Measurements from ENCODE around the gene ENG.
"Not testable (repeated sequence)": the region's sequence is repeated elsewhere in the genome, so short reads cannot be mapped to it uniquely, and the experiment has no call there.

Gene ENG

DNA sequence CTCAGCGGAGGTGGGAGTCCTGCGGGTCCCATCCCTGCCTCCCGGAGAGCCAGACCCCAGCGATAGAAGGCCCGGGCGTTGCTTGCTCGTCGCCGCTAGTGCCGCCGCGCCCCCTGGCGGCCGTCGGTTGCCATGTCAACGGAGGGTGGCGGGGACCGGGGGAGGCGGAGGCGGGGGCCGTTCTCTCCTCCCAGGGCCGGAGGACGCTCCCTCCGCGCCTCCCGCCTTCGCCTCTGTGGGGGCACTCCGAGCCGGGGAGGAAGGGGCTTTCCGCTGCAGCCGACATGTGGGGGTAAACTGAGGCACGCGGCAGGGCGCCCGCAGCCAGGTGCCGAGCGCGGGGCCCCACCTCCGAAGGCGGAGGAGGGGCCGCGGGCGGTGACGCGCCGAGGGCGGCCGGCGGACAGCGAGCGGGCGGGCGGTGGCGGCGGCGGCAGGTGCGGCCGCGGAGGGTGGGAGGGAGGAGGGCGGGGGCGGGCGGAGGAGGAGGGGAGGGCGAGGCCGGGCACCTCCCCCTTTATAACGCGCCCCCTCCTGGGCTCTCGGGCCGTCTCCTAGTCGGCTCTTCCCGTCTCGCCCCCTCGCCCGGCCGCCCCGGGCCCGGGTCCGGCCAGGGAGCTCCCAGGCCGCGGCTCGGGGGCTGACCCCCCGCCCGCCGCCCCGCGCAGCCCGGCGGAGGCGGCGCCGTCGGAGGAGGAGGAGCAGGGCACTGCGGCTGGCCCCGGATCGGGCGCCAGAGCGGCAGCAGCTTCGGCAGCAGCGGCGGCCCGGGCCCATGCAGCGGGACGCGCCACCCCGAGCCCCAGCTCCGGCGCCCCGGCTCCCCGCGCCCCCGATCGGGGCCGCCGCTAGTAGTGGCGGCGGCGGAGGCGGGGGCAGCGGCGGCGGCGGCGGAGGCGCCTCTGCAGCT, 69.2 kb downstream of the ENG start:
- Histone ChIP-seq H3K4me1 (peaks cover 79 to 81% (median 79%) of the 10 kb centered on the region in 10 experiments), H3K4me3 (peak overlapping the region; percentile 88 to 99 (median 98)), H3K27ac (peak overlapping the region; percentile 90 to 96 (median 94)), H3K4me2 (peak overlapping the region; percentile 78 to 100 (median 97)), H3K9me3 (replicated peaks in 1 of 11) (no peaks in the 10 kb centered on the region), H3K36me3 (peaks cover 34 to 39% (median 35%) of the 10 kb centered on the region in 11 experiments), H3K27me3 (no peaks in the 10 kb centered on the region), H3K9ac (peak overlapping the region; percentile 90 to 98 (median 96)), H4K20me1 (peaks cover 43 to 44% (median 43%) of the 10 kb centered on the region in 11 experiments)
- TF ChIP-seq Cebpa-rat (IDR thresholded peaks at IDR 0.05) = no peak

DNA sequence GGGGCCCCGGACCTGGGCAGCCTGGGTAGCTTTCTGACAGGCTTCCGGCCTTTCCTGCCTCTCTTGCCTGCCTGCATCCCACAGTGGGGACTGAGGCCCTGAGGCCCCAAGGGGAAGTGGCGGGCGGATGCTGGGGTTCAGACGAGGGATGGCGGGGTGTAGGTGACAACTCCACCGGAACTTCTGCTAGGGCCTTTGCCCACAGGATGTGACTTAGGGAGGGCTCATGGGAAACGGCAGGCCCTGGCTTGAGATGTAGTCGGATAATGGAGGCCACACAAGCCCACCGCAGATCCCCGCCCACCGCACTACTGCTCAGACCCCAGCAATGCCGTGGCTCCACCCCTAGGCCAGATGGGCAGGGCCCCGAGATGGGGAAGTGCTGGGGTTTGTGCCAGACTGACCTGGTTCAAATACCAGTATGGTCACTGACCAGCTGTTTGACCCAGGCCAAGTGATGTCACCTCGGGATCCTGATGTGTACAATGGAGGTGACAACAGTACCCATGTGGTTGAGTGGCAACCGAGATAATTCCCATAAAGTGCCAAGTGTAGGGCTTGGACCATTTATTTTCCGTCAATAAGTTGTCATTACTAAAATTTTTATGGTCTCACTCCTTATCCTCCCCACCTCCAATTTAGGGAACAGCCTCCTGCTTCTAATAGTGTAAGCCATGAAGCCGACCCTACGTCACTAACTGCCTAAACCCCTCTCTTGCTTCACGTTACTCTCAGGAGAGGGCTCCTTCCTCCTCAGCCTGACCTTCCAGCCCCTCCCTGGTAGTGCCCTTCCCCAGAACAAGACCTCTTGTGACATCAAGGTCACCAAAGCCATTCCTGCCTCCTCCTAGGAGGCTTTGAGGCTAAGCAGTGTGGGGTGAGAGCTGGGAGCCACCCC, 71.1 kb downstream of the ENG start:
- Histone ChIP-seq H4K20me1 (peaks cover 24 to 30% (median 24%) of the 10 kb centered on the region in 11 experiments), H3K4me3 (peak overlapping the region in 8 of 10 experiments; percentile 17 to 99 (median 96); a peak in 15 of 20 replicates), H3K4me1 (peaks cover 79 to 81% (median 79%) of the 10 kb centered on the region in 10 experiments), H3K4me2 (peak overlapping the region; percentile 78 to 99 (median 96)), H3K9me3 (replicated peaks in 1 of 11) (no peaks in the 10 kb centered on the region), H3K27me3 (no peaks in the 10 kb centered on the region), H3K36me3 (peaks cover 15 to 20% (median 16%) of the 10 kb centered on the region in 11 experiments), H3K9ac (peak overlapping the region; percentile 90 to 98 (median 96)), H3K27ac (peak overlapping the region; percentile 81 to 96 (median 94))
- TF ChIP-seq Cebpa-rat (IDR thresholded peaks at IDR 0.05) = peak in 5 of 11 experiments; percentile 12 to 72 (median 33); a peak in 3 of 22 replicates

DNA sequence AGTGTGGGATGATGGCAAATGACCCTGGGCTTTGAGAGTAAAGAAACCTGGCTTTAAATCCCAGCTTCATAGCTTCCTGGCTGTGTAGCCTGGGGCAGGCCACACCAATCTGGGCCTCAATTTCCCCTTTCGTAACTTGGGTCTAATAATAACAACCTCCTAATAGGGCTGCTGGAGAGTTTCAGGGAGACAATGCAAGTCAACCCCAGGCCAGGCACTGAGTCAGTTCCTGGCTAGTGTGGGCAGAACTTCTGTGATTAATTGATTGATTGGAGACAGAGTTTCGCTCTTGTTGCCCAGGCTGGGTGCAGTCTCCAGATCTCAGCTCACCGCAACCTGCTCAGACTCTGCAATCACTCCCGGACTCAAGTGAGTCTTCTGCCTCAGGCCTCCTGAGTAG, 72.7 kb downstream of the ENG start:
- Histone ChIP-seq H3K27ac (peak overlapping the region in 10 of 11 experiments; percentile 83 to 96 (median 93); a peak in 20 of 22 replicates), H3K4me3 (peak overlapping the region in 1 of 10 experiments; percentile 97; a peak in 1 of 20 replicates), H3K9ac (peak overlapping the region in 10 of 11 experiments; percentile 20 to 98 (median 84); a peak in 17 of 22 replicates), H3K4me1 (peaks cover 73 to 81% (median 79%) of the 10 kb centered on the region in 10 experiments), H3K27me3 (no peaks in the 10 kb centered on the region), H3K9me3 (replicated peaks in 1 of 11) (no peaks in the 10 kb centered on the region), H3K4me2 (peak overlapping the region; percentile 78 to 99 (median 96)), H3K36me3 (peaks cover 0 to 4% (median under 1%) of the 10 kb centered on the region in 11 experiments; a peak in 8 of 22 replicates), H4K20me1 (peaks cover 8 to 15% (median 9%) of the 10 kb centered on the region in 11 experiments; a peak in 21 of 22 replicates)
- no peak for TF ChIP-seq Cebpa-rat (IDR thresholded peaks at IDR 0.05)

DNA sequence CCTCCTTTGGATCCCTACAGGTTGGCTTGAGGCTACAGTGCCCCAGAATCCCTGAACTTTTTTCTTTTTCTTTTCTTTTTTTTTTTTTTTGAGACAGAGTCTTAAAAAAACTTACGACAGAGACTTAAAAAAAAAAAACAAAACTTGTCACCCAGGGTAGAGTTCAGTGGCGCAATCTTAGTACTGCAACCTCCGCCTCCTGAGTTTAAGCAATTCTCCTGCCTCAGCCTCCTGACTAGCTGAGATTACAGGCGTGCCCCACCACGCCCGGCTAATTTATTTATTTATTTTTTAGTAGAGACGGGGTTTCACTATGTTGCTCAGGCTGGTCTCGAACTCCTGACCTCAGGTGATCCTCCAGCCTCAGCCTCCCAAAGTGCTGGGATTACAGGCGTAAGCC, 73.5 kb downstream of the ENG start:
- not testable (repeated sequence) for H3K36me3 ChIP-seq; H3K4me3 ChIP-seq; H3K9me3 ChIP-seq (replicated peaks in 1 of 11); H3K27me3 ChIP-seq; H4K20me1 ChIP-seq
- Histone ChIP-seq H3K9ac (peak overlapping the region in 10 of 11 experiments; percentile 6 to 98 (median 84); a peak in 20 of 22 replicates), H3K4me1 (peaks cover 81 to 90% (median 88%) of the 10 kb centered on the region in 10 experiments), H3K4me2 (peak overlapping the region; percentile 92 to 99 (median 97)), H3K27ac (peak overlapping the region in 10 of 11 experiments; percentile 83 to 96 (median 93); a peak in 21 of 22 replicates)
- TF ChIP-seq Cebpa-rat (IDR thresholded peaks at IDR 0.05) = peak in 9 of 11 experiments; percentile 14 to 87 (median 66); a peak in 12 of 22 replicates

DNA sequence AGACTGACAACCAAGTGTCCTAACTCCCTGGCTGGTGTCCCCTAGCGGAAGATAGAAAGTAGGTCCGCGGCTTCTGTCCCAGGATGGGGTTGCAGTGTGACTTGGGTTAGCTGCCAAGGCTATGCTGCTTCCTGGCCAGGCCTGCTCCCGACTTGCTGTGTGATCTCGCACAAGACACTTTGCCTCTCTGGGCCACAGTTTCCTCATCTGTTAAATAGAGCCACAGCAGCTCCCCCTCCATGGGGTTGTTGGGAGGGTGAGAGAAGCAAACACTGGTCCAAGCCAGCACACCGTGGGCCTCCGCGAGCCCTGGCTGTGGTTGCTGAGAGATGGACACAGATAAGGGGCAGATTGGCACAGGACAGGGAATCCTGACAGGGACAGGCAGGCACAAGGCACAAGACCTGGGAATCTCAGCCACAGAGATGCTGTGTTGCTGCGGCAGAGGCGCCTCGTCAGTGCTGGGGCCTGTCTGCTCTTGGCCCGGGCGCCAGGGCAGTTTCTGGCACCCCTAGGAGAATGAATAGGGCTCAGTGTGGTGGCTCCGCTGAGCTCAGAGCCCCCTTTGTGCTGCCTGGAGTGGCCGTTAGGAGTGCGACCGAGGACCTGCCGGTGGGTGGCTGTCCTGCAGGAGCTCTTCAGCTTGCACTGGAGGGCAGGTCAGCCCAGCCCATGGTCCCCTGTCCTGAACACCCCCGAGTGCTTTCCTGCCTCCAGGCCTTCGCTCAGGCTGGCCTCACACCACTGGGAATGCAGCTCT, 74.2 kb downstream of the ENG start:
- peak overlapping the region in 10 of 11 experiments; percentile 6 to 90 (median 82); a peak in 20 of 22 replicates for H3K9ac ChIP-seq
- H4K20me1 ChIP-seq = peaks cover 0 to 6% (median 0%) of the 10 kb centered on the region in 11 experiments; a peak in 3 of 22 replicates
- no peaks in the 10 kb centered on the region for H3K9me3 ChIP-seq (replicated peaks in 1 of 11)
- peak overlapping the region; percentile 16 to 96 (median 92); a peak in 21 of 22 replicates for H3K27ac ChIP-seq
- H3K27me3 ChIP-seq = no peaks in the 10 kb centered on the region
- no peaks in the 10 kb centered on the region for H3K36me3 ChIP-seq
- H3K4me3 ChIP-seq = 0 out of 20 replicates have a peak overlapping the region, but pooled peaks of 1 of the 10 experiments have one; percentile 69
- TF ChIP-seq Cebpa-rat (IDR thresholded peaks at IDR 0.05) = no peak
- peaks cover 87 to 95% (median 93%) of the 10 kb centered on the region in 10 experiments for H3K4me1 ChIP-seq
- H3K4me2 ChIP-seq = peak overlapping the region; percentile 92 to 99 (median 97)

DNA sequence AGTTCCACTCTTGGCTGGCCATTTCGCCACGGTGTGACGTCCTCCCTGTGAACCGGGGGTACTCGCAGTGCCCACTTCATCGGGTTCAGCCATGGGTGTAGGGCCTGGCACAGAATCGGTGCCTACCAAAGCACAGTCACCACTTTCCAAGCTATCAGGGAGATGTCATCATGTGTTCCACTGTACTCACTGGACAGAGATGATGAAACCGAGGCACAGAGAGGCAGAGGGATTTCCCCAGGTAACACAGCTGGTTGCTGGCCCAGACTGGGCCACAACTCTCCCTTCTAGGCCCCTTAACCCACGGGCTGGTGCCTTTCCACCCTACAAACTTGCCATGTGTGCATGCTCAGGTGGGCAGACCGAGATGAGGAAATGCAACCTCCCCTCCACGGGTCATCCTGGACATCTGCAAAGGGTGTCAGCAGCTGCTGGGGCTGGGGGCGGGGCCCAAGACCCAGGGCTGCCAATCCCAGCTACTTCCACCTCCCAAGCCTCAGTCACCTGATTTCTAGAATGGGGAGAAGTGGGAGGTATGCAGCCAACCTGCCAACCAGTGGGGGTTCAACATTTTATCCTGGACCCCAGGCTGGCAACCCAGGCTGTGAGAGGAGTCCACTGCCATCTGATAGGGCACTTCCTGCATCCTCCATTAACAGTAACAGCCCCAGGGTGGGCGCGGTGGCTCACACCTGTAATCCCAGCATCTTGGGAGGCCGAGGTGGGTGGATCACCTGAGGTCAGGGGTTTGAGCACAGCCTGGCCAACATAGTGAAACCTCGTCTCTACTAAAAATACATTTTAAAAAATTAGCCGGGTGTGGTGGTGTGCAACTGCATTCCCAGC, 75.1 kb downstream of the ENG start:
- peak in 2 of 11 experiments; percentile 46 to 81; a peak in 3 of 22 replicates for TF ChIP-seq Cebpa-rat (IDR thresholded peaks at IDR 0.05)
- peaks cover 89 to 99% (median 92%) of the 10 kb centered on the region in 10 experiments for H3K4me1 ChIP-seq
- H3K4me2 ChIP-seq = peak overlapping the region; percentile 92 to 99 (median 97)
- H3K9ac ChIP-seq = peak overlapping the region; percentile 74 to 90 (median 82)
- H4K20me1 ChIP-seq = peaks cover 0 to 16% (median 0%) of the 10 kb centered on the region in 11 experiments; a peak in 7 of 22 replicates
- peak overlapping the region; percentile 45 to 85 (median 70); a peak in 19 of 20 replicates for H3K4me3 ChIP-seq
- peak overlapping the region; percentile 83 to 96 (median 92) for H3K27ac ChIP-seq
- H3K27me3 ChIP-seq = no peaks in the 10 kb centered on the region
- H3K9me3 ChIP-seq (replicated peaks in 1 of 11) = no peaks in the 10 kb centered on the region
- H3K36me3 ChIP-seq = peaks cover 0 to 9% (median 3%) of the 10 kb centered on the region in 11 experiments; a peak in 17 of 22 replicates
